ENCODE data around the gene DAND5. TPM values are rescaled to one million over a fixed set of nuclear protein-coding genes. Genes with fewer than 3 reads are reported as not detected.

Gene DAND5
- total RNA-seq, 6 donors from 2014 or later, result not detected

DNA sequence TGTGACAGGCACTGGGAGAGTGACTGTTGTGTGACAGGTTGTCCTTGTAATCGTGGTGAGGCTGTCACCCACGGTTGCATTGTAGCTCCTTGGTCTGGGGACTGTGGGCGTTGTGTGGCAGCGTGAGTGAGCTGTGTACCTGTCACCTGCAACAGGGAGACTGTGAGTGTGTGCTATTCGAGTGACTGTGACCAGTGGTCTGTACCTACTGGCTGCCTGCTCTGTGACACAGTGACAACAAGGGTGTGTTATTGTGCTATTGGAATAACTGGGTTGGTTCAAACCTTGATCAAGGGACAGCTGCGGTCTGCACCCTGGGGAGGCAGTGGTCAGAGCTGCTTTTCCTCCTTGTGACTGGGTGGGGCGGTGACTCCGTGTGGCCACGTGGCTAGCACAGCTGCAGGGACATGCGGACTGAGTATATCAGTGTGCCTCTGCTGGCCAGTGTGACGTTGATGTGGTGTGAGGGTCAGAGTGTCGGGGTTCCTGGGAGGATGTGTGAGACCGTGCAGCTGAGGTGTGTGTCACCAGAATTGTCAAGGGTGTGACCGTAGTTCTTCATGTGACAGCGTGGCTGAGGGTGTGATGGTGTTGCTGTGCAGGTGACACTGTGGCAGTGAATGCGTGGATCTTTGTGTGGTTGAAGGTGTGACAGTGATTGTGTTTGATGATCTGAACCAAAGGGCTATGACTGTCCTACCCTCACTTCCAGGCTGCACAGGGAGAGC is 15.8 kb downstream of the DAND5 start:
- H3K27ac ChIP-seq, result no peak overlapping the region
- 71 to 74% methylated on average over 15 to 16 of the region's 16 CpGs for WGBS, 2 donors
- peaks cover 13 to 23% (median 19%) of the 10 kb centered on the region in 4 donors for H3K4me1 ChIP-seq
- TF ChIP-seq EP300 (IDR thresholded peaks at IDR 0.05) (no peak), POLR2AphosphoS5 (IDR thresholded peaks at IDR 0.05) (peak in 1 of 2 donors; percentile 29)
- TF ChIP-seq, protein P1, sequence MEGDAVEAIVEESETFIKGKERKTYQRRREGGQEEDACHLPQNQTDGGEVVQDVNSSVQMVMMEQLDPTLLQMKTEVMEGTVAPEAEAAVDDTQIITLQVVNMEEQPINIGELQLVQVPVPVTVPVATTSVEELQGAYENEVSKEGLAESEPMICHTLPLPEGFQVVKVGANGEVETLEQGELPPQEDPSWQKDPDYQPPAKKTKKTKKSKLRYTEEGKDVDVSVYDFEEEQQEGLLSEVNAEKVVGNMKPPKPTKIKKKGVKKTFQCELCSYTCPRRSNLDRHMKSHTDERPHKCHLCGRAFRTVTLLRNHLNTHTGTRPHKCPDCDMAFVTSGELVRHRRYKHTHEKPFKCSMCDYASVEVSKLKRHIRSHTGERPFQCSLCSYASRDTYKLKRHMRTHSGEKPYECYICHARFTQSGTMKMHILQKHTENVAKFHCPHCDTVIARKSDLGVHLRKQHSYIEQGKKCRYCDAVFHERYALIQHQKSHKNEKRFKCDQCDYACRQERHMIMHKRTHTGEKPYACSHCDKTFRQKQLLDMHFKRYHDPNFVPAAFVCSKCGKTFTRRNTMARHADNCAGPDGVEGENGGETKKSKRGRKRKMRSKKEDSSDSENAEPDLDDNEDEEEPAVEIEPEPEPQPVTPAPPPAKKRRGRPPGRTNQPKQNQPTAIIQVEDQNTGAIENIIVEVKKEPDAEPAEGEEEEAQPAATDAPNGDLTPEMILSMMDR (IDR thresholded peaks at IDR 0.05), result no peak
- ATAC-seq (ENCODE audit: low FRiP score in 2 of 2) (peak; percentile 60 to 79), DNase-seq (peak; percentile 67 to 70)
- no peaks in the 10 kb centered on the region for H3K27me3 ChIP-seq
- no peaks in the 10 kb centered on the region for H3K36me3 ChIP-seq
- no peaks in the 10 kb centered on the region for H3K9me3 ChIP-seq
- H3K4me3 ChIP-seq, result no peak overlapping the region

DNA sequence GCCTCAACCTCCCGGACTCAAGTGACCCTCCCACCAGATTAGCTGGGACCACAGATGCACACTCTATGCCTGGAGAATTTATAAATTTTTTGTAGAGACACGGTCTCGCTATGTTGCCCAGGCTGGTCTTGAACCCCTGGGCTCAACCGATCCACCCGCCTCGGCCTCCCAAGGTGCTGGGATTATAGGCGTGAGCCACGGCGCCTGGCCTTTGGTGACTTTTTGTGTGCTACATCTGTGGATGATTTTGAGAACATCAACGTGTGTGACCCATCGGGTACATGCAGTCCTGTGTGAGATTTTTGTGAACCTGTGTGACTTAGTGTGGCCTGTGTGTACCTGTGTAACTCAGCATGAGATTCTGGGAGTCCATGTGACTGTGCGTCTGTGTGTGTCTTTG is 17.4 kb downstream of the DAND5 start:
- ATAC-seq (ENCODE audit: low FRiP score in 2 of 2) (no peak), DNase-seq (no peak)
- H3K36me3 ChIP-seq, result no peaks in the 10 kb centered on the region
- TF ChIP-seq EP300 (IDR thresholded peaks at IDR 0.05) (no peak), POLR2AphosphoS5 (IDR thresholded peaks at IDR 0.05) (no peak)
- TF ChIP-seq, protein P1 (IDR thresholded peaks at IDR 0.05), result no peak
- no peaks in the 10 kb centered on the region for H3K9me3 ChIP-seq
- H3K4me3 ChIP-seq, result no peak overlapping the region
- H3K27me3 ChIP-seq, result no peaks in the 10 kb centered on the region
- H3K4me1 ChIP-seq, result peaks cover 13 to 23% (median 19%) of the 10 kb centered on the region in 4 donors
- H3K27ac ChIP-seq, result no peak overlapping the region
- 93 to 99% methylated on average over 11 to 12 of the region's 12 CpGs for WGBS, 2 donors

DNA sequence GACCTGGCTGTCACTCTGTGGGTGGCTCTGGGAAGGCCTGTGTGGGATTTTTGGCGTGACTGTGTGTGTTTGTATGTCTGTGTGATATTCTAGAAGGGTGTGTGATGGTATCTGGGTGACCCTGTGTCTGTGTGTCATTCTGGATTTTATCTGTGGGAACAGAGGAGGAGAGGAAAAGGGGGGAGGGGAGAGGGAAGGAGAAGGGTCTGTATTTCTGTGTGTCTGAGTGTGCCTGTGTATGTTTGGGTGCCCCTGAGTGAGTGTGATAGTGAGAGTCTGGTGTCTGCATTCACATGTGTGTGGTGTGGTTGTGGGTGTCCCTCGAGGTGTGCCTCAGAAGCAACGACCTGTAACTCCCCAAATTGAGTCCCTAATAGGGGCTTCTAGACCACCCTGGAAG is 17.8 kb downstream of the DAND5 start:
- no peak for ATAC-seq (ENCODE audit: low FRiP score in 2 of 2)
- no peak for TF ChIP-seq POLR2A (IDR thresholded peaks at IDR 0.05)
- TF ChIP-seq EP300 (IDR thresholded peaks at IDR 0.05), result no peak
- TF ChIP-seq, protein P1 (IDR thresholded peaks at IDR 0.05), result no peak
- no peak for TF ChIP-seq POLR2AphosphoS5 (IDR thresholded peaks at IDR 0.05)
- no peak overlapping the region for H3K27ac ChIP-seq
- no peaks in the 10 kb centered on the region for H3K27me3 ChIP-seq
- no peaks in the 10 kb centered on the region for H3K9me3 ChIP-seq
- peaks cover 13 to 23% (median 19%) of the 10 kb centered on the region in 4 donors for H3K4me1 ChIP-seq
- WGBS, 2 donors, result 73 to 83% methylated on average over 3 of the region's 3 CpGs
- no peaks in the 10 kb centered on the region for H3K36me3 ChIP-seq
- H3K4me3 ChIP-seq, result no peak overlapping the region
- DNase-seq, result no peak

DNA sequence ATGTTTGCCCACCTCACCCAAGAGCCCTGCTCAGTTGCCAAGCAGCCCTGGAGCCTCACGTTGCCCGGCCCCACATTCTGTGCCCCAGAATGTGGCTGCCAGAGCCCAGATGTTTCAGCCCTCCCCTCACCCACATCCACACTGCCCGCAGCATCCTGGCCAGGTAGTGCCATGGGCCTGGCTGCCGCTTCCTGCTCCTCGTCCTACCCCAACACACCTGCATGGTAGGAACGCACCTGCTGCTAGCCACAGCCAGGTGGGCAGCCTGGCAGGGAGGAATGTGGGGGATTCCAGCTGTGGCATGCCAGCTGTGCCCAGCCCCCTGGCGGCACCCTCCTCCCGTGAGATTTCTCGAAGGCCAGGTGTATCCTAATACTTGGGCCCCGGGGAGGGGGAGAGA is 18.4 kb downstream of the DAND5 start:
- TF ChIP-seq, protein P1 (IDR thresholded peaks at IDR 0.05), result no peak
- TF ChIP-seq POLR2AphosphoS5 (IDR thresholded peaks at IDR 0.05) (no peak), POLR2A (IDR thresholded peaks at IDR 0.05) (no peak), EP300 (IDR thresholded peaks at IDR 0.05) (no peak)

DNA sequence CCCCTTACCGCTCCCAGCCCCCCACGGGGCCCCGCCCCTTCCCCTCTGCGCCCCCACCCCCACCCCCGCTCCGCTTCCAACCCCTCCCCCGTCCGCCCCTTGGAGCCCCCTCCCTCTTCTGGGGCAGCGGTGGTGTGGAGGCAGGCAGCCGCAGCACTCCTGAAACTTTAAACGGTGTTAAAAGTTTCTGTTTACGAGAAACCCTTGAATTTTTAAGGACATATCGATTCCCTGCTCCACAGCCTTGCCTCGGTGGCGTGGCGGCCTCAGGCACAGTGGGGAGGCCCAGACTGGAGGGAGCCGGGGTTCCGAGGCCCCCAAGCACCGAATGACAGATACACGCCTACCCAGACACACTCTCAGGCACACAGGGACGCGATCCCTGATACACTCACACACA is 21.1 kb downstream of the DAND5 start:
- H3K27ac ChIP-seq, result no peak overlapping the region
- H3K27me3 ChIP-seq, result peaks cover 0 to 3% (median 0%) of the 10 kb centered on the region in 4 donors
- no peak overlapping the region for H3K4me3 ChIP-seq
- DNase-seq, result peak in 1 of 2 donors; percentile 51
- ATAC-seq (ENCODE audit: low FRiP score in 2 of 2), result no peak
- TF ChIP-seq POLR2AphosphoS5 (IDR thresholded peaks at IDR 0.05) (no peak), POLR2A (IDR thresholded peaks at IDR 0.05) (no peak), EP300 (IDR thresholded peaks at IDR 0.05) (no peak)
- TF ChIP-seq, protein P1 (IDR thresholded peaks at IDR 0.05), result no peak
- peaks cover 0 to 10% (median 2%) of the 10 kb centered on the region in 4 donors for H3K4me1 ChIP-seq
- no peaks in the 10 kb centered on the region for H3K36me3 ChIP-seq
- WGBS, 2 donors, result 50 to 55% methylated on average over 14 to 22 of the region's 22 CpGs
- H3K9me3 ChIP-seq, result no peaks in the 10 kb centered on the region

More for the DNA sequence above, 18.4 kb downstream of the DAND5 start:
- WGBS, 2 donors, result 50 to 70% methylated on average over 3 to 4 of the region's 10 CpGs
- Histone ChIP-seq H3K36me3 (no peaks in the 10 kb centered on the region), H3K4me1 (peaks cover 13 to 23% (median 18%) of the 10 kb centered on the region in 4 donors), H3K9me3 (no peaks in the 10 kb centered on the region), H3K27me3 (no peaks in the 10 kb centered on the region), H3K4me3 (no peak overlapping the region), H3K27ac (no peak overlapping the region)
- ATAC-seq (ENCODE audit: low FRiP score in 2 of 2) (no peak), DNase-seq (peak in 1 of 2 donors; percentile 69)
